Stimulated activated CD8-positive, alpha-beta memory T cell treated with anti-CD3 and anti-CD28 coated beads, Interleukin-4, amount 100 ng/mL, for 48 hours (primary cell): ENCODE data around the gene SGPL1.
"Not testable (repeated sequence)": the region's sequence is repeated elsewhere in the genome, so short reads cannot be mapped to it uniquely, and the experiment has no call there.

Experiments
- DNase-seq: peaks from one replicate; pipeline ENCODE4 v3.0.0-alpha.2; 2020

The SGPL1 gene

GRCh38 chr10:70908406-70909296 is 92.9 kb downstream of the SGPL1 start:
- no peak for DNase-seq

- no peak for DNase-seq
These were observed 93.7 kb downstream of the SGPL1 start for GRCh38 chr10:70909326-70909935.

GRCh38 chr10:70910486-70911341 is 95.0 kb downstream of the SGPL1 start:
- no peak for DNase-seq

- no peak for DNase-seq
These were observed 95.6 kb downstream of the SGPL1 start for GRCh38 chr10:70911386-70911785.

GRCh38 chr10:70912556-70912955 is 96.8 kb downstream of the SGPL1 start:
- DNase-seq, result no peak

- DNase-seq, result no peak
These were observed 97.6 kb downstream of the SGPL1 start for GRCh38 chr10:70913191-70913892.

- no peak for DNase-seq
These were observed 98.1 kb downstream of the SGPL1 start for GRCh38 chr10:70913893-70914240.

- DNase-seq, result no peak
These were observed 98.6 kb downstream of the SGPL1 start for GRCh38 chr10:70914316-70914864.

GRCh38 chr10:70915206-70915605 is 99.5 kb downstream of the SGPL1 start:
- DNase-seq, result no peak

- no peak for DNase-seq
These were observed 100.1 kb downstream of the SGPL1 start for GRCh38 chr10:70915806-70916205.

- no peak for DNase-seq
These were observed 100.5 kb downstream of the SGPL1 start for GRCh38 chr10:70916241-70916640.

GRCh38 chr10:70917226-70917625 is 101.5 kb downstream of the SGPL1 start:
- no peak for DNase-seq

GRCh38 chr10:70917635-70918034 is 101.9 kb downstream of the SGPL1 start:
- no peak for DNase-seq

GRCh38 chr10:70918851-70919530 is 103.2 kb downstream of the SGPL1 start:
- DNase-seq, result no peak

- not testable (repeated sequence) for DNase-seq
These were observed 104.2 kb downstream of the SGPL1 start for GRCh38 chr10:70919906-70920305.

- DNase-seq, result no peak
These were observed 104.8 kb downstream of the SGPL1 start for GRCh38 chr10:70920519-70920918.

GRCh38 chr10:70921285-70921684 is 105.5 kb downstream of the SGPL1 start:
- DNase-seq, result no peak

- no peak for DNase-seq
These were observed 107.9 kb downstream of the SGPL1 start for GRCh38 chr10:70923696-70924095.

GRCh38 chr10:70925377-70926225 is 109.9 kb downstream of the SGPL1 start:
- peak; percentile 81 for DNase-seq

- no peak for DNase-seq
These were observed 110.7 kb downstream of the SGPL1 start for GRCh38 chr10:70926226-70927000.
